Right lobe of liver (tissue), 6 donors: Measurements from ENCODE around the gene VARS2. TPM values are rescaled to one million over a fixed set of nuclear protein-coding genes. Genes with fewer than 3 reads are reported as not detected.

ENCODE experiments used
- ATAC-seq, 4 donors: fragments of 200-7000 bp; cut with Tn5 transposase; one replicate each; pipeline ENCODE4 v1.9.1; 2020; ENCODE audit warnings: mild to moderate bottlenecking in 4 of 4, moderate library complexity in 4 of 4
- DNase-seq, 3 donors: peaks; one replicate each; pipeline ENCODE4 v3.0.0-alpha.2; 2020
- H3K27ac ChIP-seq, 3 donors: fragments of 200-600 bp; one replicate each; pipeline ENCODE4 v1.8.0; 2022
- H3K27me3 ChIP-seq, 2 donors: fragments of 200-600 bp; one replicate each; pipeline ENCODE4 v1.8.0; 2022
- H3K36me3 ChIP-seq, 4 donors: fragments of 200-600 bp; sonication (generic) in 1 of 4; one replicate each; pipeline versions ENCODE4 v1.5.1 to v1.8.0; 2017 to 2022; ENCODE audit warnings: control low read depth in 1 of 4
- H3K4me1 ChIP-seq, 4 donors: fragments of 200-600 bp; sonication (generic) in 1 of 4; one replicate each; pipeline versions ENCODE4 v1.5.1 to v1.8.0; 2017 to 2022; ENCODE audit warnings: control low read depth in 1 of 4
- H3K4me3 ChIP-seq, 3 donors: fragments of 200-600 bp; one replicate each; pipeline ENCODE4 v1.8.0; 2022
- H3K9me3 ChIP-seq, 4 donors: fragments of 200-600 bp; sonication (generic) in 1 of 4; one replicate each; pipeline versions ENCODE4 v1.5.1 to v1.8.0; 2017 to 2022; ENCODE audit warnings: control low read depth in 1 of 4
- POLR2A ChIP-seq: fragments of 450-650 bp; IDR thresholded peaks from one replicate; pipeline ENCODE4 v1.6.1; 2017; ENCODE audit warnings: antibody characterized with exemption, mild to moderate bottlenecking
- WGBS: methylation state at CpG from one replicate; pipeline ENCODE4 v1.1.6; 2018; ENCODE audit warnings: low coverage, low lambda C conversion rate; ENCODE audit not compliant: insufficient coverage; ENCODE audit errors: missing lambda C conversion rate; 5-methylcytosine and 5-hydroxymethylcytosine counted together
- intact Hi-C, 2 donors: fragments of 100-400 bp; cut with DNase I; formaldehyde crosslinking; loops; one replicate each; pipeline versions ENCODE4 v1.11.2 to v1.14.1; 2022
- total RNA-seq, 6 experiments: library from RNA; depleted of rRNA in 2 of 6; stranded (reverse); fragments of >200 nt in 2 of 6; fragmentation: NEBNext Ultra II Directional in 3 of 6; extraction: Animal tissue kit (Norgen Biotek cat#: 25700) in 3 of 6; gene quantifications; one replicate each; pipeline versions ENCODE4 v1.1.0 to v1.2.4, GENCODE V29; 2016 to 2023
- TF ChIP-seq, protein P1 (sequence below), 4 donors: fragments of 200-600 bp in 3 of 4; fragments of 450-650 bp in 1 of 4; IDR thresholded peaks; one replicate each; pipeline versions ENCODE4 v1.5.1 to v1.8.0; 2016 to 2022; ENCODE audit warnings: antibody characterized with exemption in 4 of 4, mild to moderate bottlenecking in 2 of 4
- donor health status: DM: no; HTN: yes; CAD: no.
- donor health status: DM: no; HTN: no; CAD: no.
- donor health status: DM: no; HTN: no; CAD: no.
- donor health status: DM: no; HTN: yes; CAD: no.
- donor health status: DM: no; HTN: yes; CAD: no.

VARS2 gene
- total RNA-seq, 6 experiments from 2014 or later: 21.5 to 36.1 (median 25.9) TPM

DNA sequence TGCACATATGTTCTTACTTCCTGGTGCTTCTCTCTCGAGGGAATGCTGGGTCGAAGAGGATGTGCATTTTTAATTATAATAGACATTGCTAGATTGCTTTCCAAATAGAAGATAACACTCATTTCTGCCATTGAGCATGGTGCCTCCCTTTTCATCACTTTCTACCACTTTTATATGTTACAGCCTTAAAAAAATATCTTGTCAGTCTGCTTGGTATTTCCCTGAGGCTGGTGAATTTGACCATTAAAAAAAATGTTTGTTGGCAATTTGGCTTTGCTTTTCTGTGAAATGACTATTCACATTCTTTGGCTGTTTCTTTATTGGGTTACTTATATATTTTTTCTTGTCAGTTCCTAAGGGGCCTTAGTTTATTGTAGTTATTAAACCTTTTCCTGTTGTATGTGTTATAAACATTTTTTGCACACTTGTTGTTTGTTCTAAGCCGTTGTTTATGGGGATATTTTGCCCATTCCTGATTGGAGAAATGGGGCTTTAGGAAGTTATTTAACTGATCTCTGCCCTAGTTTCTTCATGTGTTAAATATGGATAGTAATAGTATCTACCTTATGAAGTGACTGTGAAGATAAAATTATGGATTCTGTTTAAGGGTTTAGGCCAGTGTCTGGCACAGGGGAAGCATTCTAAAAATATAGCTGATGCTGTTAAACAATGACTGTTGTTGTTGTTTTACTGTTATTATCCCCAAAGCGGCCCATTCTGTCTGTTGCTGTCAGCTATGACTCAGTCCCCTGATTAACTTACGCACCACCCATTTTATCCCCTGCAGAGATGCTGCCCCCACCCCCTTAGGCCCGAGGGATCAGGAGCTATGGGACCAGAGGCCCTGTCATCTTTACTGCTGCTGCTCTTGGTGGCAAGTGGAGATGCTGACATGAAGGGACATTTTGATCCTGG lies 25.9 kb upstream of the VARS2 start:
- Histone ChIP-seq H3K4me3 (no peak overlapping the region), H3K27me3 (no peaks in the 10 kb centered on the region), H3K9me3 (no peaks in the 10 kb centered on the region), H3K36me3 (no peaks in the 10 kb centered on the region), H3K27ac (no peak overlapping the region), H3K4me1 (no peaks in the 10 kb centered on the region)
- DNase-seq (no peak), ATAC-seq (no peak)
- TF ChIP-seq POLR2A: no peak
- TF ChIP-seq, protein P1, sequence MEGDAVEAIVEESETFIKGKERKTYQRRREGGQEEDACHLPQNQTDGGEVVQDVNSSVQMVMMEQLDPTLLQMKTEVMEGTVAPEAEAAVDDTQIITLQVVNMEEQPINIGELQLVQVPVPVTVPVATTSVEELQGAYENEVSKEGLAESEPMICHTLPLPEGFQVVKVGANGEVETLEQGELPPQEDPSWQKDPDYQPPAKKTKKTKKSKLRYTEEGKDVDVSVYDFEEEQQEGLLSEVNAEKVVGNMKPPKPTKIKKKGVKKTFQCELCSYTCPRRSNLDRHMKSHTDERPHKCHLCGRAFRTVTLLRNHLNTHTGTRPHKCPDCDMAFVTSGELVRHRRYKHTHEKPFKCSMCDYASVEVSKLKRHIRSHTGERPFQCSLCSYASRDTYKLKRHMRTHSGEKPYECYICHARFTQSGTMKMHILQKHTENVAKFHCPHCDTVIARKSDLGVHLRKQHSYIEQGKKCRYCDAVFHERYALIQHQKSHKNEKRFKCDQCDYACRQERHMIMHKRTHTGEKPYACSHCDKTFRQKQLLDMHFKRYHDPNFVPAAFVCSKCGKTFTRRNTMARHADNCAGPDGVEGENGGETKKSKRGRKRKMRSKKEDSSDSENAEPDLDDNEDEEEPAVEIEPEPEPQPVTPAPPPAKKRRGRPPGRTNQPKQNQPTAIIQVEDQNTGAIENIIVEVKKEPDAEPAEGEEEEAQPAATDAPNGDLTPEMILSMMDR (IDR thresholded peaks at IDR 0.05): no peak
- WGBS: 72% methylated on average over 6 of the region's 6 CpGs
- intact Hi-C loops: loop anchor here in 1 of 2 donors (10.0 kb wide), 1 partner anchor 63 kb away; no protein-coding TSS in a partner anchor

GRCh38 chr6:30888816-30889495 lies 25.1 kb upstream of the VARS2 start:
- intact Hi-C loops: loop anchor here in 1 of 2 donors (10.0 kb wide), 1 partner anchor 64 kb away; no protein-coding TSS in a partner anchor
- DNase-seq: no peak
- Histone ChIP-seq H3K27ac (no peak overlapping the region), H3K36me3 (no peaks in the 10 kb centered on the region), H3K4me3 (no peak overlapping the region), H3K9me3 (no peaks in the 10 kb centered on the region), H3K27me3 (no peaks in the 10 kb centered on the region), H3K4me1 (no peaks in the 10 kb centered on the region)
- TF ChIP-seq, protein P1 (IDR thresholded peaks at IDR 0.05): no peak
- no peak for TF ChIP-seq POLR2A
- ATAC-seq: no peak
- WGBS: no CpG with 5 or more reads among the region's 18 CpGs

DNA sequence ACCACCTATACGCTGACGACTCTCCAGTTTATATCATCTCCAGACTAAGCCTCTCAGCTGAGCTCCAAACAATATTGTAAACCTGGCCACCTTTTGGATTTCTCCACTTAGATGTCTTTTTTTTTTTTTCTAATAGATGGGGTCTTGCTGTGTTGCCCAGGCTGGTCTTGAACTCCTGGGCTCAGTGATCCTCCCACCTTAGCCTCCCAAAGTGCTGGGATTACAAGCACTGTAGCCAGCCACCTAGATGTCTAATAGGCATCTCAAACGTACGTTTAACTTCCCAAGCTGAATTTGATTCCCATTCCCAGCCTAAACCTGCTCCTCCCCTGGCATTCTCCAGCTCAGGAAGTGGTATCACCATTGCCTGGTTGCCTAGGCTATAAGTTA lies 24.5 kb upstream of the VARS2 start:
- DNase-seq: no peak
- H3K4me1 ChIP-seq: no peaks in the 10 kb centered on the region
- WGBS: 60% methylated on average over 2 of the region's 4 CpGs
- H3K27me3 ChIP-seq: no peaks in the 10 kb centered on the region
- no peak for ATAC-seq
- TF ChIP-seq POLR2A: no peak
- TF ChIP-seq, protein P1 (IDR thresholded peaks at IDR 0.05): no peak
- intact Hi-C loops: loop anchor here in 1 of 2 donors (10.0 kb wide), 1 partner anchor 65 kb away; no protein-coding TSS in a partner anchor
- H3K36me3 ChIP-seq: no peaks in the 10 kb centered on the region
- no peak overlapping the region for H3K27ac ChIP-seq
- H3K9me3 ChIP-seq: no peaks in the 10 kb centered on the region
- no peak overlapping the region for H3K4me3 ChIP-seq

GRCh38 chr6:30889921-30890645 lies 24.0 kb upstream of the VARS2 start:
- H3K4me3 ChIP-seq: no peak overlapping the region
- H3K27ac ChIP-seq: no peak overlapping the region
- no peaks in the 10 kb centered on the region for H3K36me3 ChIP-seq
- 85% methylated on average over 10 of the region's 14 CpGs for WGBS
- DNase-seq (peak in 1 of 3 donors; percentile 45), ATAC-seq (no peak)
- no peak for TF ChIP-seq POLR2A
- TF ChIP-seq, protein P1 (IDR thresholded peaks at IDR 0.05): no peak
- intact Hi-C loops: loop anchor here in 1 of 2 donors (10.0 kb wide), 1 partner anchor 65 kb away; no protein-coding TSS in a partner anchor
- no peaks in the 10 kb centered on the region for H3K27me3 ChIP-seq
- H3K9me3 ChIP-seq: no peaks in the 10 kb centered on the region
- H3K4me1 ChIP-seq: no peaks in the 10 kb centered on the region
